ENCODE results near the gene SLC9A8. TPM values are rescaled to one million over a fixed set of nuclear protein-coding genes. Genes with fewer than 3 reads are reported as not detected.

The SLC9A8 gene
- total and polyA plus RNA-seq, 4 donors, result 7.8 to 21.1 (median 14.4) TPM

DNA sequence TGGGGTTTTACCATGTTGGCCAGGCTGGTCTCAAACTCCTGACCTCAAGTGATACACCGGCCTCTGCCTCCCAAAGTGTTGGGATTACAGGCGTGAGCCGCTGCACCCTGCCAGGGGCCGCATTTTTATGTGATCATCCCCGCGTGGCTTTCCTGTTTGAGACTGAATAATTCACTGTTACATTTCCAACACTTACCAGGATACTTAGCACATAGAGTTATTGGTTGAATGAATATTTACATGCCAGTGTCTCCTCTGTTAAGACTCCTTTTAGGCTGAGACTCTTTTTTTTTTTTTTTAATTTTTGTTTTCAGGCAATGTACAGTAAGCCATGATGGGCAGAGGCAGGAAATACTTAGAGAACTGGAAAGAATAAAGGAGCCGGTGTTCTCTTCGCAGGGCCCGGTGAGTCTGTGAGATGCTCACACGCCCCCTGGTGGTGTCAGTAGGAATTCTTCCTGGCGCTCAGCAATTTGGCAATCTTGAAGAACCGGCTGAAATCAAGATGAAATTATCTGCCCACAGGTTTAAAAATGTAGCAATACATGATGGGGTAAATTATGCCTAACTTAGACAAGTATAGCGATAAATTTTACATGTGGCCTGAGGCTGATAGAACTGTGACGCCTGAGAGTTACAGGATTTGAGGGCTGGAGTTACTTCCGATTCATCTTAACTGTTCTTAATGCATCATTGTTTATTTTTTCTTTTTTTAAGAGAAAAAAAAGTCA, 115.9 kb downstream of the SLC9A8 start:
- no peak overlapping the region for H3K27ac ChIP-seq (ENCODE audit: low read depth in 1 of 2, low read length in 1 of 2)
- no peak overlapping the region for H3K9ac ChIP-seq (ENCODE audit: insufficient read depth in 1 of 2, low read length in 2 of 2)
- TF ChIP-seq, protein P1, sequence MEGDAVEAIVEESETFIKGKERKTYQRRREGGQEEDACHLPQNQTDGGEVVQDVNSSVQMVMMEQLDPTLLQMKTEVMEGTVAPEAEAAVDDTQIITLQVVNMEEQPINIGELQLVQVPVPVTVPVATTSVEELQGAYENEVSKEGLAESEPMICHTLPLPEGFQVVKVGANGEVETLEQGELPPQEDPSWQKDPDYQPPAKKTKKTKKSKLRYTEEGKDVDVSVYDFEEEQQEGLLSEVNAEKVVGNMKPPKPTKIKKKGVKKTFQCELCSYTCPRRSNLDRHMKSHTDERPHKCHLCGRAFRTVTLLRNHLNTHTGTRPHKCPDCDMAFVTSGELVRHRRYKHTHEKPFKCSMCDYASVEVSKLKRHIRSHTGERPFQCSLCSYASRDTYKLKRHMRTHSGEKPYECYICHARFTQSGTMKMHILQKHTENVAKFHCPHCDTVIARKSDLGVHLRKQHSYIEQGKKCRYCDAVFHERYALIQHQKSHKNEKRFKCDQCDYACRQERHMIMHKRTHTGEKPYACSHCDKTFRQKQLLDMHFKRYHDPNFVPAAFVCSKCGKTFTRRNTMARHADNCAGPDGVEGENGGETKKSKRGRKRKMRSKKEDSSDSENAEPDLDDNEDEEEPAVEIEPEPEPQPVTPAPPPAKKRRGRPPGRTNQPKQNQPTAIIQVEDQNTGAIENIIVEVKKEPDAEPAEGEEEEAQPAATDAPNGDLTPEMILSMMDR (IDR thresholded peaks at IDR 0.05; ENCODE audit: control extremely low read depth, extremely low read depth), result peak; percentile 83
- 11 to 13% methylated on average over 15 of the region's 15 CpGs for WGBS, 2 donors
- no peaks in the 10 kb centered on the region for H3K9me3 ChIP-seq (ENCODE audit: control insufficient read depth in 4 of 4, insufficient read depth in 3 of 4, low read length in 3 of 4)
- H3K4me1 ChIP-seq (ENCODE audit: control insufficient read depth in 5 of 5, insufficient read depth in 5 of 5, low read length in 5 of 5), result no peaks in the 10 kb centered on the region
- H3K4me3 ChIP-seq, result no peak overlapping the region
- no peaks in the 10 kb centered on the region for H3K36me3 ChIP-seq (ENCODE audit: control insufficient read depth in 4 of 4, insufficient read depth in 4 of 4, low read length in 4 of 4)
- ATAC-seq (ENCODE audit: insufficient read depth, low FRiP score), result peak; percentile 83
- peak; percentile 86 to 91 (median 89) for DNase-seq
- H3K27me3 ChIP-seq (ENCODE audit: control insufficient read depth in 3 of 3, insufficient read depth in 3 of 3, low read length in 2 of 3), result no peaks in the 10 kb centered on the region

DNA sequence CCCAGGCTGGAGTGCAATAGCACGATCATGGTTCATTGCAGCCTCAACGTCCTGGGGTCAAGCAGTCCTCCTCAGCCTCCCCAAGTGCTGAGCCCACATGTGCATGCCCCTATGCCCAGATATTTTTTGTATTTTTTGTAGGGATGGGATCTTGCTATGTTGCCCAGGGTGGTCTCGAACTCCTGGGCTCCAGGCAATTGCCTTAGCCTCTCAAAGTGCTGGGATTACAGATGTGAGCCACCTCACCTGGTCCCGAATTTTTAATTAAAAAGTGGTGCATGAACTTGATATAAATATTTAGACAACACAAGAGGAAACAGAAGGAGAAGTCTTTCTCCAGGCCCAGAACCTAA, 116.5 kb downstream of the SLC9A8 start:
- Histone ChIP-seq H3K27ac (ENCODE audit: low read depth in 1 of 2, low read length in 1 of 2) (no peak overlapping the region), H3K9me3 (ENCODE audit: control insufficient read depth in 4 of 4, insufficient read depth in 3 of 4, low read length in 3 of 4) (no peaks in the 10 kb centered on the region), H3K4me1 (ENCODE audit: control insufficient read depth in 5 of 5, insufficient read depth in 5 of 5, low read length in 5 of 5) (no peaks in the 10 kb centered on the region), H3K4me3 (no peak overlapping the region), H3K27me3 (ENCODE audit: control insufficient read depth in 3 of 3, insufficient read depth in 3 of 3, low read length in 2 of 3) (no peaks in the 10 kb centered on the region), H3K9ac (ENCODE audit: insufficient read depth in 1 of 2, low read length in 2 of 2) (no peak overlapping the region), H3K36me3 (ENCODE audit: control insufficient read depth in 4 of 4, insufficient read depth in 4 of 4, low read length in 4 of 4) (no peaks in the 10 kb centered on the region)
- TF ChIP-seq, protein P1 (IDR thresholded peaks at IDR 0.05; ENCODE audit: control extremely low read depth, extremely low read depth), result no peak
- 38 to 40% methylated on average over 4 of the region's 4 CpGs for WGBS, 2 donors
- DNase-seq, result no peak
- ATAC-seq (ENCODE audit: insufficient read depth, low FRiP score), result no peak

DNA sequence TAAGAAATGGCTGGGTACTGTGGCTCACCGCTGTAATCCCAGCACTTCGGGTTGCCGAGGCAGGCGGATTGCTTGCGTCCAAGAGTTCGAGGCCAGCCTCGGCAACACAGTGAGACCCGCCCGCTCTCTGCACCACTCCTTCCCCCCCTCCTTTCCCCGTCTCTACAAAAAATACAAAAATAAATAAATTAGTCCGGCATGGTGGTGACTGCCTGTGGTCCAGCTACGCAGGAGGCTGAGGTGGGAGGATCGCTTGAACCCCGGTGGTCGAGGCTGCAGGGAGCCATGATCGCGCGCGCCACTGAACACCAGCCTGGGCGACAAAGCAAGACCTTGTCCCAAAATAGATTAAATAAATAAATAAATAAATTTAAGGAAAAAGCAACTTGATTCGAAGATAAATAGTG, 123.1 kb downstream of the SLC9A8 start:
- no peak overlapping the region for H3K4me3 ChIP-seq
- TF ChIP-seq, protein P1 (IDR thresholded peaks at IDR 0.05; ENCODE audit: control extremely low read depth, extremely low read depth), result no peak
- no peaks in the 10 kb centered on the region for H3K27me3 ChIP-seq (ENCODE audit: control insufficient read depth in 3 of 3, insufficient read depth in 3 of 3, low read length in 2 of 3)
- ATAC-seq (ENCODE audit: insufficient read depth, low FRiP score) (no peak), DNase-seq (peak in 1 of 3 donors; percentile 7)
- H3K4me1 ChIP-seq (ENCODE audit: control insufficient read depth in 5 of 5, insufficient read depth in 5 of 5, low read length in 5 of 5), result peaks cover 10 to 19% (median 13%) of the 10 kb centered on the region in 5 donors
- peak overlapping the region in 1 of 2 donors; percentile 23 for H3K27ac ChIP-seq (ENCODE audit: low read depth in 1 of 2, low read length in 1 of 2)
- 43 to 48% methylated on average over 21 of the region's 21 CpGs for whole genome bisulfite sequencing, 2 donors
- peak overlapping the region in 1 of 2 donors; percentile 42 for H3K9ac ChIP-seq (ENCODE audit: insufficient read depth in 1 of 2, low read length in 2 of 2)
- H3K36me3 ChIP-seq (ENCODE audit: control insufficient read depth in 4 of 4, insufficient read depth in 4 of 4, low read length in 4 of 4), result peaks cover 0 to 6% (median 2%) of the 10 kb centered on the region in 4 donors
- no peaks in the 10 kb centered on the region for H3K9me3 ChIP-seq (ENCODE audit: control insufficient read depth in 4 of 4, insufficient read depth in 3 of 4, low read length in 3 of 4)
